T-cell (primary cell): ENCODE results near the gene CELSR1. TPM values are rescaled to one million over a fixed set of nuclear protein-coding genes. Genes with fewer than 3 reads are reported as not detected.
A peak's percentile ranks its signal among the peaks of the same experiment; 100 is the strongest.

Experiments
- ATAC-seq, 4 experiments: fragments of 200-7000 bp in 3 of 4; fragments of 150-1000 bp in 1 of 4; cut with Tn5 transposase; replicated peaks in 1 of 4; 1 replicate in 3 of 4; 2 replicates in 1 of 4; pipeline ENCODE4 v1.10.0; 2021; ENCODE audit warnings: moderate library complexity in 3 of 4, mild to moderate bottlenecking in 2 of 4, moderate number of reproducible peaks in 1 of 4
- CTCF ChIA-PET, 2 donors: fragments of 300-600 bp; sonication (Branson Sonifier 250); formaldehyde crosslinking; loops; one replicate each; lab custom pipeline; 2022; ENCODE audit warnings: antibody characterized with exemption in 2 of 2; lab: Charles Lee
- POLR2A ChIA-PET, 2 donors: fragments of 300-600 bp; sonication (Branson Sonifier 250); formaldehyde crosslinking; loops; one replicate each; lab custom pipeline; 2022; ENCODE audit warnings: antibody characterized with exemption in 2 of 2; lab: Charles Lee
- DNase-seq, 35 experiments: peaks; one replicate each; pipeline versions ENCODE4 v3.0.0 to v3.0.0-alpha.2; 2013 to 2023
- H3K27ac ChIP-seq: one replicate; pipeline ENCODE4 v1.5.1; 2013; ENCODE audit warnings: low read length
- H3K27me3 ChIP-seq, 2 experiments: replicated peaks in 1 of 2; 1 replicate in 1 of 2; 2 replicates in 1 of 2; pipeline versions ENCODE4 v1.6.1 to v1.7.0; 2013; ENCODE audit warnings: low read length in 1 of 2, mixed read lengths in 1 of 2; ENCODE audit not compliant: control insufficient read depth in 2 of 2, insufficient read depth in 2 of 2; ENCODE audit errors: extremely low read depth in 1 of 2
- H3K36me3 ChIP-seq, 2 donors: 1 replicate in 1 of 2; 2 replicates in 1 of 2; pipeline versions ENCODE4 v1.6.1 to v1.7.0; 2013; ENCODE audit warnings: low read length in 1 of 2; ENCODE audit not compliant: control insufficient read depth in 2 of 2, insufficient read depth in 1 of 2; ENCODE audit errors: extremely low read depth in 1 of 2
- H3K4me1 ChIP-seq, 2 experiments: 1 replicate in 1 of 2; 2 replicates in 1 of 2; pipeline versions ENCODE4 v1.6.1 to v1.7.0; 2013; ENCODE audit warnings: low read length in 2 of 2, mixed read lengths in 1 of 2; ENCODE audit not compliant: insufficient read depth in 2 of 2, control insufficient read depth in 1 of 2; ENCODE audit errors: extremely low read depth in 1 of 2
- H3K4me3 ChIP-seq, 2 donors: 1 replicate in 1 of 2; 2 replicates in 1 of 2; pipeline versions ENCODE4 v1.5.1 to v1.7.0; 2013; ENCODE audit warnings: mild to moderate bottlenecking in 2 of 2, low read length in 1 of 2, moderate library complexity in 1 of 2; ENCODE audit not compliant: control insufficient read depth in 1 of 2; ENCODE audit errors: extremely low read depth in 1 of 2
- H3K9me3 ChIP-seq: 2 replicates; pipeline ENCODE4 v1.7.0; 2013
- H3K27ac Mint-ChIP-seq, 2 donors: one replicate each; pipeline ENCODE4 v1.8.0; 2020 to 2021; ENCODE audit warnings: mild to moderate bottlenecking in 2 of 2, mixed read lengths in 2 of 2
- H3K27me3 Mint-ChIP-seq, 2 donors: one replicate each; pipeline ENCODE4 v1.8.0; 2021 to 2022; ENCODE audit warnings: mixed read lengths in 2 of 2
- H3K36me3 Mint-ChIP-seq: one replicate; pipeline ENCODE4 v1.8.0; 2021; ENCODE audit warnings: mixed read lengths
- H3K4me1 Mint-ChIP-seq, 3 donors: one replicate each; pipeline ENCODE4 v1.8.0; 2020 to 2022; ENCODE audit warnings: mixed read lengths in 3 of 3, mild to moderate bottlenecking in 1 of 3
- H3K4me3 Mint-ChIP-seq, 3 donors: one replicate each; pipeline ENCODE4 v1.8.0; 2020 to 2022; ENCODE audit warnings: mild to moderate bottlenecking in 3 of 3, mixed read lengths in 3 of 3, moderate library complexity in 3 of 3
- H3K9me3 Mint-ChIP-seq, 3 donors: one replicate each; pipeline ENCODE4 v1.8.0; 2020 to 2022; ENCODE audit warnings: mixed read lengths in 3 of 3
- WGBS: methylation state at CpG from one replicate; pipeline ENCODE4 v1.1.5; 2013; ENCODE audit warnings: missing lambda C conversion rate; ENCODE audit not compliant: insufficient coverage; 5-methylcytosine and 5-hydroxymethylcytosine counted together
- total RNA-seq, 35 experiments: library from RNA in 6 of 35; stranded (reverse) in 6 of 35; fragments of 120-200 nt in 1 of 35; gene quantifications; one replicate each; pipeline versions ENCODE4 v1.2.1 to v1.2.4 and lab custom pipeline; 2013 to 2026

Gene CELSR1
- total RNA-seq, 5 donors from 2014 or later (not counting 1 experiment from before 2014, with no cell fraction given): 1.1 to 2.7 (median 1.6) TPM

GRCh38 chr22:46547883-46548244, 10.4 kb upstream of the CELSR1 start:
- no peak overlapping the region for H3K27ac ChIP-seq
- H3K9me3 ChIP-seq: no peaks in the 10 kb centered on the region
- H3K4me1 Mint-ChIP-seq: no peaks in the 10 kb centered on the region
- no peaks in the 10 kb centered on the region for H3K4me1 ChIP-seq
- H3K36me3 ChIP-seq: no peaks in the 10 kb centered on the region
- WGBS: 63% methylated on average over 3 of the region's 3 CpGs
- H3K27me3 ChIP-seq: peaks cover 0 to 54% of the 10 kb centered on the region in 2 experiments
- CTCF ChIA-PET: no interaction called here
- H3K4me3 ChIP-seq: no peak overlapping the region
- no peak overlapping the region for H3K27ac Mint-ChIP-seq
- no peak for DNase-seq
- peaks cover 0 to 2% (median 0%) of the 10 kb centered on the region in 3 donors for H3K9me3 Mint-ChIP-seq
- no peak overlapping the region for H3K4me3 Mint-ChIP-seq
- H3K36me3 Mint-ChIP-seq: no peaks in the 10 kb centered on the region
- POLR2A ChIA-PET: interaction anchor here in 1 of 2 donors (0.6 kb wide), 1 partner anchor 243 kb away, joined by 4 read pairs; no protein-coding TSS in a partner anchor
- H3K27me3 Mint-ChIP-seq: peaks cover 11 to 31% of the 10 kb centered on the region in 2 donors
- no peak for ATAC-seq

- Histone ChIP-seq H3K27ac (no peak overlapping the region), H3K9me3 (no peaks in the 10 kb centered on the region), H3K36me3 (no peaks in the 10 kb centered on the region), H3K4me3 (no peak overlapping the region), H3K4me1 (peaks cover 0 to 4% of the 10 kb centered on the region in 2 experiments), H3K27me3 (peaks cover 0 to 56% of the 10 kb centered on the region in 2 experiments)
- 61% methylated on average over 20 of the region's 21 CpGs for WGBS
- DNase-seq (no peak), ATAC-seq (no peak)
- Mint-ChIP-seq H3K27ac (no peak overlapping the region), H3K27me3 (peaks cover 9 to 32% of the 10 kb centered on the region in 2 donors), H3K4me3 (no peak overlapping the region), H3K9me3 (peaks cover 0 to under 1% (median 0%) of the 10 kb centered on the region in 3 donors), H3K4me1 (no peaks in the 10 kb centered on the region), H3K36me3 (no peaks in the 10 kb centered on the region)
- CTCF ChIA-PET: no interaction called here
- POLR2A ChIA-PET: interaction anchor here in 1 of 2 donors (0.6 kb wide), 1 partner anchor 243 kb away, joined by 4 read pairs; no protein-coding TSS in a partner anchor
Measured at GRCh38 chr22:46547179-46547882, 9.9 kb upstream of the CELSR1 start.

GRCh38 chr22:46546466-46547178, 9.2 kb upstream of the CELSR1 start:
- CTCF ChIA-PET: no interaction called here
- no peak for ATAC-seq

GRCh38 chr22:46545086-46545792, 7.8 kb upstream of the CELSR1 start:
- WGBS: 73% methylated on average over 7 of the region's 10 CpGs
- Histone ChIP-seq H3K4me1 (peaks cover 0 to 4% of the 10 kb centered on the region in 2 experiments), H3K36me3 (no peaks in the 10 kb centered on the region), H3K27me3 (peaks cover 0 to 57% of the 10 kb centered on the region in 2 experiments), H3K27ac (no peak overlapping the region), H3K4me3 (no peak overlapping the region), H3K9me3 (no peaks in the 10 kb centered on the region)
- ATAC-seq (no peak), DNase-seq (no peak)
- no peak overlapping the region for H3K27ac Mint-ChIP-seq
- H3K4me3 Mint-ChIP-seq: no peak overlapping the region
- CTCF ChIA-PET: no interaction called here
- no peaks in the 10 kb centered on the region for H3K36me3 Mint-ChIP-seq
- no peaks in the 10 kb centered on the region for H3K9me3 Mint-ChIP-seq
- POLR2A ChIA-PET: no interaction called here
- H3K27me3 Mint-ChIP-seq: peaks cover 16 to 36% of the 10 kb centered on the region in 2 donors
- H3K4me1 Mint-ChIP-seq: no peaks in the 10 kb centered on the region

More at GRCh38 chr22:46546466-46547178, 9.2 kb upstream of the CELSR1 start:
- Histone ChIP-seq H3K9me3 (no peaks in the 10 kb centered on the region), H3K27me3 (peaks cover 0 to 56% of the 10 kb centered on the region in 2 experiments), H3K4me3 (no peak overlapping the region), H3K36me3 (no peaks in the 10 kb centered on the region), H3K27ac (no peak overlapping the region), H3K4me1 (peaks cover 0 to 4% of the 10 kb centered on the region in 2 experiments)
- no peak for DNase-seq
- peaks cover 9 to 36% of the 10 kb centered on the region in 2 donors for H3K27me3 Mint-ChIP-seq
- POLR2A ChIA-PET: no interaction called here
- H3K9me3 Mint-ChIP-seq: no peaks in the 10 kb centered on the region
- H3K4me3 Mint-ChIP-seq: no peak overlapping the region
- WGBS: 84% methylated on average over 4 of the region's 14 CpGs
- no peak overlapping the region for H3K27ac Mint-ChIP-seq
- no peaks in the 10 kb centered on the region for H3K36me3 Mint-ChIP-seq
- no peaks in the 10 kb centered on the region for H3K4me1 Mint-ChIP-seq

- ATAC-seq (peak; percentile 96 to 99 (median 98)), DNase-seq (peak; percentile 21 to 81 (median 65))
- Histone ChIP-seq H3K27ac (no peak overlapping the region), H3K9me3 (no peaks in the 10 kb centered on the region), H3K4me3 (no peak overlapping the region), H3K36me3 (no peaks in the 10 kb centered on the region), H3K4me1 (peaks cover 0 to 16% of the 10 kb centered on the region in 2 experiments), H3K27me3 (peaks cover 2 to 60% of the 10 kb centered on the region in 2 experiments)
- H3K9me3 Mint-ChIP-seq: no peaks in the 10 kb centered on the region
- WGBS: 56% methylated on average over 16 of the region's 27 CpGs
- peaks cover 0 to 11% (median 10%) of the 10 kb centered on the region in 3 donors for H3K4me1 Mint-ChIP-seq
- H3K36me3 Mint-ChIP-seq: no peaks in the 10 kb centered on the region
- no peak overlapping the region for H3K4me3 Mint-ChIP-seq
- H3K27ac Mint-ChIP-seq: no peak overlapping the region
- H3K27me3 Mint-ChIP-seq: peaks cover 31 to 47% of the 10 kb centered on the region in 2 donors
- POLR2A ChIA-PET: no interaction called here
- CTCF ChIA-PET: interaction anchor here (1.3 to 3.2 kb wide), 2 partner anchors 174 to 175 kb away, joined by 5 to 19 read pairs; no protein-coding TSS in a partner anchor
Measured at GRCh38 chr22:46542011-46542985, 4.9 kb upstream of the CELSR1 start.
